NCI-H2081 treated with DMSO at 0.1 percent for 48 hours (cell line): ENCODE data around the gene PRPF19.

Source experiments
- DNase-seq: peaks from one replicate; lab custom pipeline; 2025; lab: John Stamatoyannopoulos, UW

Gene PRPF19

DNA sequence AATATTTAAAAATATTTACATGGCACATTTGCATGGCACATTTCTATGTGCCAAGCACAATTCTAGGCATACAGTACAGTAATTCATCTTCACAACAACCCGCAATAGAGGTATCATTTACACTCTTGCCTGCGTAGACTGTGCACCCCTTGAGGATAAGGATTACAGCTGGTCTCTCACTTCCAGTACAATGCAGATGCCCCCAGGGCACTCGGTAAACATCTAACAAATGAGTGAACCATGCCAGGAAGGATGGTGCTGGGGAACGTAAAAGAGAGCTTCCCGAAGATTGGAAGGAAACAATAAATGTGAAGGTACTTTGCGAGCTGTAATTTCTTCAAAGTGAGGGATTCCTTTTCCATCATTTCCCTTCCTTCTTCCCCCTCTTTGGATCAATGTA is 1.3 kb downstream of the PRPF19 start:
- DNase-seq, result no peak

DNA sequence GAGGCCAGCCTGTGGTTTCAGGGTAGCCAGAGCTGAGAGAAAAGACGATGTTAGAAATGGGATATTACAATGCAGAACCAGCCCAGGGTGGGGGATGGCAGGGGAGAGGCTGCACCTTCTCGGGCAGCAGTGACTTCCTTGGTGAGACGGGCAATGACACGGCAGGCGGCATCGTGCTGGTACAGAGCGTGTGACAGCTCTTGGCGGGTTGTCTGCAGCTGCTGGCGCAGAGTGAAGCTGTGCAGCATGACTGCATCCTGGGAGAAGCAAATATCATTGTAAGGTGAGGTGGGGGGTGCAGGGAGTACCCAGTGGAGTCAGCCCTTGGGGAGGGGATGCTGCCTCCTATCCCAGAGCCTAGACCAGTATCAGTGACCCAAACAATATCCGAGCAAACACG is 3.8 kb downstream of the PRPF19 start:
- no peak for DNase-seq

DNA sequence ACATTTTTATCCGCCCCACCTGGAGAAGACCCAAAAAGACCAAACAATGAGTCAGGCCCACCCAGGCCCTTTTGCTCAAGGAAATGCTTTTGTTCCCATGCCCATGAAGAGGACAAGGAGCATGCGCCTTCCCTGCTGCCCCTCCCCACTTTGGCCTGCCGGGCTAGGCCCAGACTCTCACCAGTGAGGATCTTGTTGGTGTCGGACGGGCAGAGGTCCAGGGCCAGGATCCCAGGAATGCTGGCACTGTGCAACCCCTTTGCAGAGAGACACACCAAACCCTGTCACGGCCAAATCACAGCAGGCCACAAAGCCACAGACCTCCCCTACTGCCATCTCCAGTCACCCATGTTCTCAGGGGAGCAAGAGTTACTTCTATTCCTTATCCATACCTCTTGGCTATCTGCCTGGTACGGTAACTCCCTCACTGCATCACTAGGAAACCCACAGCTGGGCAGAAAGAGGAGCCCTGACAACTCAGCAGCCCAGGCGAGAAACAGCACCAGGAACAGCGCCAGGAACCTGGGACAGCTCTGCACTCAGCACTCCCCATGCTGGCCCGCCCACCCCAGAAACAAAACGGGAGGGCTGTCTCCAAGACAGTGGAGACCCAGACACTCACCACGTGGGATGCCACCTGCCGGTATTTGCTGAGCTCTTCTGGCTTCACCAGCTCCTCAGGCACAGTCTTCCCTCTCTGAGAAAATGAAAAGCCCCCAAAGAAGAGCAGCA is 5.5 kb downstream of the PRPF19 start:
- DNase-seq, result no peak

DNA sequence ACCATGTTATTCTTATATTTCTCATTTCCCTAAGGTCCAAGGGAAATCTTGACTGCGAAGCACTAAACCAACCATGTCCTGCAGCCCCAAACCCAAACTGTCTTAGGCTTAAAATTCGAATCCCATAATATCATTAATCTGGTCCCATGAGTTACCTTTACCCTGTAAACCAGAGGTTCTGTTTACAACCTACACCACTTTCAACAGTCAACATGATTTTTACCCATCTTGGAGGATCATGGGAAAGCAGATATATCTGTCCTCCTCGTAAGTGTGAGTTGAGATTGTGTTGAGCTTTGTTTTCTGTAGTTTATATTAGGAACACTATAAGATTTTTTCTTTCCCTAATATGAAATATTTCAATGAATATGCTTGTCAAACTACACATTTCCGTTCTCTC is 6.4 kb downstream of the PRPF19 start:
- DNase-seq, result no peak

GRCh38 chr11:60899046-60899936 is 7.1 kb downstream of the PRPF19 start:
- DNase-seq, result no peak

- DNase-seq, result no peak
Observed at GRCh38 chr11:60897496-60897895, 8.9 kb downstream of the PRPF19 start.

DNA sequence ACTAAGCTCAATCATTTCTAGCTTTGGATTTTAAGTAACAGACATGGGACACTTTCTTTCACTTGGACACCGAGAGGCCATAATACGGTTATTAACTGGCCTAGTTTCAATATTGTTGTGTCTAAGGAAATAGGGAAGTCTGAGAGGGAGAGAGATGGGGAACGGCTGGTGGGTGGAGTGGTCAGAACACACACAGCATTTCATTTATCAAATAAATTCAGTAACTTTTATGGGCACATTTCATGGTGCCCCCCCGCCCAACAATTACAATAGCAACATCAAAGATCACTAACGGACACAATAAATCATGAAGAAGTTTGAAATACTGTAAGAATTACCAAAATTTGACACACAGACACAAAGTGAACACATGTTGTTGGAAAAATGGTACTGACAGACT is 10.7 kb downstream of the PRPF19 start:
- no peak for DNase-seq

- DNase-seq, result no peak
Observed at GRCh38 chr11:60891103-60891741, 15.2 kb downstream of the PRPF19 start.

GRCh38 chr11:60890696-60891095 is 15.7 kb downstream of the PRPF19 start:
- no peak for DNase-seq

DNA sequence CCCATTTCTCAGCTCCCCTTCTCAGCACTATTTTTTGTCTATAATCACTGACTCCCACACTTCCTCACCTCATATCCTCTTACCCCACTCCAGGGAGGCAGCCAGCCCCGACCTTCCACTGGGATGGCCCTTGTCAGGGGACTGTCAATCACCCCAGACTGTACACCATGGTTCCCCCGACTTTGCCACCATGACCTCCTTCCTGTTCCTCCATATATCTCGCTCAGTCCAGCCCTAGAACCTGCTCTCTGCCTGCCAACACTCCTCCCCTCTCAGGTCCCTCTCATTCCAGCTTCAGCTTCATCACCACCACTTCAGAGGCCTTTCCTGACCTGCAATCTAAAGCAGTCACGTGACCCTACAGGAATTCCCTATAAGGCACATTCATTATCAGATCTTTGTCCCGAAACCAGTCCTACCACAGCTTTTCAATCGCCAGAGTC is 16.5 kb downstream of the PRPF19 start:
- DNase-seq, result no peak

- DNase-seq, result peak; percentile 60
Observed at GRCh38 chr11:60887556-60887955, 18.8 kb downstream of the PRPF19 start.

- no peak for DNase-seq
Observed at GRCh38 chr11:60880643-60881282, 25.6 kb downstream of the PRPF19 start.

GRCh38 chr11:60879971-60880588 is 26.3 kb downstream of the PRPF19 start:
- no peak for DNase-seq

- no peak for DNase-seq
Observed at GRCh38 chr11:60879104-60879503, 27.3 kb downstream of the PRPF19 start.

DNA sequence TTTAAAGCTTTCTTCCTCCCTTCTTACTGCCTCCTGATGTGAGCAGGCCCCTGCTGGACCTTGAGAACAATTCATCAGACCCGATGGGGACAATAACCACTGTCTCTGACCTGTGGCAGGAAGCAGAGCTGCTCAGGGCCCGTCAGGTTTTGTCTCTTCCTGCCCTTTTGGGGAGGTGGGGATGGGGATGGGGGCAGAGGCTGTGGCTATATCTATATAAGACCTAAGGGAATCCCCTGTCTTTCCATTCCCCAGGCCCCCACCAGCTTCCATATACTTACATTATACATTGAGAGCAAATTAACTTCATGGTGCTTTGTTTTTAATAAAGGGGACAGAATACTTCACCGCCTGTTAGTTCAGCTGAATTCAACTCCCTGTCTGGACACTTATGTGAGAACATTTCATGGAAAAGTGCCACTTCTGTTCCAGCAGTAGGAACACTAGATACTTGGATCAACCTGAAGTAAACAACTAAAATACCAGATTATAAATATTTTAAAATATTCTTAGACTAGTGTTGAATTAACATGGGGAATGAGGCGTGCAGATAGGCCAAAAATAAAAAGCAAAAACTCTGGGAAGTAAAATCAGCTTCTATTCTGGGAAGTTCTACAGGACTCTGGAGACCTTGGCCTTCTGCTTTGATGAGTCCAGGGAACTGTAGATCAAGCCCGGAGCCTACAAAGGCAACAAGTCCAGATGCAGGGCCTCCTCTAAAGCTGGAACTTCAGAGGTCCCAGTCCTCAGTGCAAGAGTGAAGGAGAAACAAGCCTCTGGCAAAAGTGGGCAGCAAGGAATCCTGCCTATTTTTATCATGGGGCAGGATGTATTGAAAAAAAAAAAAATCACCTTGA is 27.9 kb downstream of the PRPF19 start:
- no peak for DNase-seq

GRCh38 chr11:60876168-60876485 is 30.3 kb downstream of the PRPF19 start:
- no peak for DNase-seq

DNA sequence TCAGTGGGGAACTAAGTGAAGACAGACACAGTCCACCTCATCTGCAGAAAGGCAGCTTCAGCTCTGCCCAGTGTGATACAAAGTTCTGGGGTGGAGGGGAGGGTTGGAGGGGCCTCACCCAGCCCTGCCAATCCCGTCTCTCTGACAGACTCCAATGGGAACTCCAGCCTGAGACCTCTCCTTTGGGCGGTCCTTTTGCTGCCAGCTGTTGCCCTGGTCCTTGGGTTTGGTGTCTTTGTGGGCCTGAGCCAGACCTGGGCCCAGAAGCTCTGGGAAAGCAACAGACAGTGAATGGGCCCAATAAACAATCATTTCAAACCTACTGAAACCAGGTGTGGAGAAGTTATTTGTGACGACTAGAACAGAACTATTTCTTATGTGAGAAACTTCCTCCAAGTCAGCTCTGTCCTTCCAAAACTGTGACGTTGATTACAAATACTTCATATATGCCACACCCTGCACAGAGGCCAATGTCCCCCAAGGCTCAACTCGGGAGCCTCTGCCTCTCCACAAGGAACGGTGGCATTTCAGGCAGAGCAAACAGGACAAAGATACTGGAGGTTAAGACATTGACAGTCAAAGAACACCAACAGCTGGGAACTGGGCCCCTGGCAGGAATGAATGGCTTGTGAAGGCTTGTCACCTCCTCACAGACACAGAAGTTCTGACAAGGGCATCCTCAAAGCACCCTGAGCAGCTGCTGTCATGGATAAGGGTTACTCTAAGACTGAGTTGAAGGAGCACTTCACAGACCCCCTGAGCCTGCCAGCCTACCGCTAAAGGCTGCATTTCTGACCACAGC is 30.8 kb downstream of the PRPF19 start:
- DNase-seq, result no peak

- DNase-seq, result no peak
Observed at GRCh38 chr11:60874421-60875365, 31.7 kb downstream of the PRPF19 start.

GRCh38 chr11:60873533-60873932 is 32.9 kb downstream of the PRPF19 start:
- DNase-seq, result no peak
